ENCODE data around the gene TBC1D22A.

DNA sequence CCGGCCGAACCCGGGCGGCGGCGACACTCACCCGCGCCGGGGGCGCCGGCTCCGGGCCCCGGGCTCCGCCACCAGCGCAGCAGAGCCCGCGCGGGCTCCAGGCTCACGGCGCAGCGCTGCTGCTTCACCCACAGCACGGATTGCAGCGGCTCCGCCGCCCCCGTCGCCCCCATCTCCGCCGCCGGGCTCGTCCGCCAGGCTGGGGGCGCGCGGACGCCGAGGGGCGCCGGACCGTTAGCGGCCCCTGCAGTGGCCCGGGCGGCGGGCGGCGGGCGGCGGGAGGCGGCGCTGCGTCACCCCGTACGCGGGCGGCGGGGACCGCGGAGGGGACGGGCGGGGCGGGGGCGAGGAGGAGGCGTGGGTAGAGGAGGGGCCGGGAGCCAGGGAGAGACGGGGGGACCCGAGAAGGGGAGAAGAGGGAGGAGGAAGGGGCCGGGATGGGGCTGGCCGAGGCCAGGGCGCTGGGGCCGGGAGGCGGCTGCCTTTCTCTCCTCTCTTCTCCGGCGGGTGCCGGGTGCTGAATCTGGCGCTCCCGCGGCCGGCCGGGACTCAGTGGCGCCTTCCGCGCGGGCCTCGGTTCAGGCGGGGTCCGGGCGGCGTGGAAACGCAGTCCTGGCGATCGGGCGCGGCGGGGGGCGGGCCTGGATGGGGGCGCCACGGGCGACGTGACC, 24.3 kb upstream of the TBC1D22A start, which contains the start of gene CERK:
- TF ChIP-seq, protein P1, sequence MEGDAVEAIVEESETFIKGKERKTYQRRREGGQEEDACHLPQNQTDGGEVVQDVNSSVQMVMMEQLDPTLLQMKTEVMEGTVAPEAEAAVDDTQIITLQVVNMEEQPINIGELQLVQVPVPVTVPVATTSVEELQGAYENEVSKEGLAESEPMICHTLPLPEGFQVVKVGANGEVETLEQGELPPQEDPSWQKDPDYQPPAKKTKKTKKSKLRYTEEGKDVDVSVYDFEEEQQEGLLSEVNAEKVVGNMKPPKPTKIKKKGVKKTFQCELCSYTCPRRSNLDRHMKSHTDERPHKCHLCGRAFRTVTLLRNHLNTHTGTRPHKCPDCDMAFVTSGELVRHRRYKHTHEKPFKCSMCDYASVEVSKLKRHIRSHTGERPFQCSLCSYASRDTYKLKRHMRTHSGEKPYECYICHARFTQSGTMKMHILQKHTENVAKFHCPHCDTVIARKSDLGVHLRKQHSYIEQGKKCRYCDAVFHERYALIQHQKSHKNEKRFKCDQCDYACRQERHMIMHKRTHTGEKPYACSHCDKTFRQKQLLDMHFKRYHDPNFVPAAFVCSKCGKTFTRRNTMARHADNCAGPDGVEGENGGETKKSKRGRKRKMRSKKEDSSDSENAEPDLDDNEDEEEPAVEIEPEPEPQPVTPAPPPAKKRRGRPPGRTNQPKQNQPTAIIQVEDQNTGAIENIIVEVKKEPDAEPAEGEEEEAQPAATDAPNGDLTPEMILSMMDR (optimal IDR thresholded peaks at IDR 0.05 in 1 of 3, IDR thresholded peaks at IDR 0.05 in 1 of 3, conservative IDR thresholded peaks at IDR 0.05 in 1 of 3; ENCODE audit: extremely low read depth in 1 of 3, insufficient read depth in 2 of 3, low read length in 3 of 3) = no peak
- TF ChIP-seq EZH2 (IDR thresholded peaks at IDR 0.05; ENCODE audit: low read length) = no peak

Data from keratinocyte (primary cell).